NB4 (cell line): ENCODE measurements around the gene KRT16.

Source experiments
- CTCF ChIP-seq: IDR thresholded peaks from one replicate; pipeline ENCODE4 v1.5.1; 2012; ENCODE audit warnings: low read depth, low read length
- MYC ChIP-seq: IDR thresholded peaks from 2 replicates; pipeline ENCODE4 v1.6.1; 2011; ENCODE audit warnings: low read depth, low read length
- POLR2A ChIP-seq: IDR thresholded peaks from 2 replicates; pipeline ENCODE4 v1.6.1; 2011; ENCODE audit warnings: mild to moderate bottlenecking; ENCODE audit not compliant: insufficient read length; ENCODE audit errors: extremely low read depth

GRCh38 chr17:41625602-41626001 lies 13.0 kb upstream of the KRT16 start:
- no peak for TF ChIP-seq CTCF
- TF ChIP-seq MYC, result no peak
- TF ChIP-seq POLR2A, result no peak
